Stimulated activated CD4-positive, alpha-beta T cell treated with anti-CD3 and anti-CD28 coated beads, Interleukin-15, amount 100 ng/mL, for 48 hours (primary cell): ENCODE data around the gene USP40.
A peak's percentile ranks its signal among the peaks of the same experiment; 100 is the strongest.

Source experiments
- DNase-seq, 2 donors: peaks; one replicate each; pipeline ENCODE4 v3.0.0-alpha.2; 2020; ENCODE audit warnings: low read depth in 2 of 2

Gene USP40

GRCh38 chr2:233426619-233427342, 139.8 kb downstream of the USP40 start:
- DNase-seq, result peak; percentile 65 to 70
